ENCODE measurements around the gene ANKRD9. TPM values are rescaled to one million over a fixed set of nuclear protein-coding genes. Genes with fewer than 3 reads are reported as not detected.

The ANKRD9 gene
- total RNA-seq, 4 donors from 2014 or later = 3.6 to 26.8 (median 6.9) TPM

DNA sequence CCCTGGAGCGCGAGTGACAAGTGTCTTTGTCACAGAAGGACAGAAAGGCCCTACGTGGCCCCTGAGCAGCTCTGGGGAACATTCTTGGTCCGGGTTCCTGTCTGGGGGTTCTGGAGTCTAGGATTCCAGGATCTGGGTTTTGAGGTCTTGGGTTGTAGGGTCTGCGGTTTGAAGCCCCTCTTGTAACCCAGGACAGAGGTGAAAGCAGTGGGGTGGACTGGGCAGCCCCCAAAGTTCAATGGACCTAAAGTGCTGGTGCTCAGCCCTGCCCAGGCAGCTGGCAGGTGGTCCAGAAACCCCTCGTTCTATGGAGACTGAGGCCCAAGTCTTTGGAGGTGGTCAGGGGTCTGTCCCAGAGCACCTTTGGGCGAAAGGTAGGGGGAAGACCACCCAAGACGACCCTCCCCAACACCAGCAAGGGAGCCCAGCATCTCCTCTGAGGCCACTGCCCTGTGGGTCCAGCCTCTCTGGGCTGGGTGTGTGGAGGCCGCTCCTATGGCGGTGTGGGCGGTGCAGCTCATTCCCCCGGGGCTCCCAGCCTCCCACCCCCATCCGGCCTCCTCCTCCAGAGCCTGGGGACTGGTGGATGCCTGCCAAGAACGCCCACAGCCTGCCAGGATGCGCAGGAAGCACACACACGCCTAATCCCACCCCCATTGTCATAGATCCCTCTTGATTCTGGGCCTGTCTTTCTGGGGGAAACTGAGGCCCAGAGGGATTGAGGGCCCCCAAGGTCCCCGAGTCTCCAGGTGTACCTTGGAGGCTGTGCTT is 30.2 kb upstream of the ANKRD9 start:
- TF ChIP-seq, protein P1, sequence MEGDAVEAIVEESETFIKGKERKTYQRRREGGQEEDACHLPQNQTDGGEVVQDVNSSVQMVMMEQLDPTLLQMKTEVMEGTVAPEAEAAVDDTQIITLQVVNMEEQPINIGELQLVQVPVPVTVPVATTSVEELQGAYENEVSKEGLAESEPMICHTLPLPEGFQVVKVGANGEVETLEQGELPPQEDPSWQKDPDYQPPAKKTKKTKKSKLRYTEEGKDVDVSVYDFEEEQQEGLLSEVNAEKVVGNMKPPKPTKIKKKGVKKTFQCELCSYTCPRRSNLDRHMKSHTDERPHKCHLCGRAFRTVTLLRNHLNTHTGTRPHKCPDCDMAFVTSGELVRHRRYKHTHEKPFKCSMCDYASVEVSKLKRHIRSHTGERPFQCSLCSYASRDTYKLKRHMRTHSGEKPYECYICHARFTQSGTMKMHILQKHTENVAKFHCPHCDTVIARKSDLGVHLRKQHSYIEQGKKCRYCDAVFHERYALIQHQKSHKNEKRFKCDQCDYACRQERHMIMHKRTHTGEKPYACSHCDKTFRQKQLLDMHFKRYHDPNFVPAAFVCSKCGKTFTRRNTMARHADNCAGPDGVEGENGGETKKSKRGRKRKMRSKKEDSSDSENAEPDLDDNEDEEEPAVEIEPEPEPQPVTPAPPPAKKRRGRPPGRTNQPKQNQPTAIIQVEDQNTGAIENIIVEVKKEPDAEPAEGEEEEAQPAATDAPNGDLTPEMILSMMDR (IDR thresholded peaks at IDR 0.05; ENCODE audit: low read depth) = no peak

DNA sequence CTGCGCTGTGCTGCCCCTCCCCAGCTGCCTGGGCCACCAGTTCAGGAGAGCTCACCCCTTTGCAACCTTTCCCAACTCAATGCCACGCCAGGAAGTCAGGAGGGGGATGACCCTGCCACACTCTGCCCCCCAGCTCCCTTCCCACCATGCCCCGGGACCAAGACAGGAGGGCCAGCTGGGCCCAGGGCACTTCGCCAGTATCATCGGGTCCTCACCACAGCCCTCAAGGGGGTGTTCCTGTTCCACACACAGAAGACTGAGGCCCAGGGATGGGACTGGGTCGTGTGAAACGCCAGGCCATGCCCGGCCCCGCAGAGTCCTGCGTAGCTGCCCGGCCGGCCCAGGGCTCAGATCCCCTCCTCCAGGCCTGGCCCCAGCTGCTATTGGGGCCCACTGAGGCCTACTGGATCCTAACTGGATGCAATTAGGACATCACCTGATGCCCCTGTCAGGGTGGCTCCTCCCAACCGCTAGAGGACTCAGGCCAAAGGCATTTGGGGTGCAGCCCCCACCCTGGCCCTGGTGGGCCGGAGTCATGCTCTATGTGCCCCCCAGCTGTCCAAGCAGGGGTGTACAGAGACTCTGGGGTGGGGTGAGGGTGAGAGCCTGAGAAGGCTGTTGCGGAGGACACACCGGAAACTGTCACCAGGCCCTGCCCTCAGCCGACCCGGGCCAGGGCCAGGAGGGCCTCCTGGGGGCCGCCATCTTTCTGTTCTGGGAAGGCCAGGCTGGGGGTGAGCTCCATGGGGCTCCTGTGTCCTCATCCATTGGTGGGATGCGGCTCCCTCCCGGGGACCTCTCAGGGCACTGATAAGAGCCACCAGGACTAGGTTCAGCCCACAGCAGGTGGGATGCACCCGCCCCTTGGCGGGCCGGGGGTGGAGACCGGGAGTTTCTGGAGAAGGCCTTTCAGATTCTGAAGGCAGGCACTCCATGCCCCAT is 29.3 kb upstream of the ANKRD9 start:
- TF ChIP-seq, protein P1 (IDR thresholded peaks at IDR 0.05; ENCODE audit: low read depth) = no peak

DNA sequence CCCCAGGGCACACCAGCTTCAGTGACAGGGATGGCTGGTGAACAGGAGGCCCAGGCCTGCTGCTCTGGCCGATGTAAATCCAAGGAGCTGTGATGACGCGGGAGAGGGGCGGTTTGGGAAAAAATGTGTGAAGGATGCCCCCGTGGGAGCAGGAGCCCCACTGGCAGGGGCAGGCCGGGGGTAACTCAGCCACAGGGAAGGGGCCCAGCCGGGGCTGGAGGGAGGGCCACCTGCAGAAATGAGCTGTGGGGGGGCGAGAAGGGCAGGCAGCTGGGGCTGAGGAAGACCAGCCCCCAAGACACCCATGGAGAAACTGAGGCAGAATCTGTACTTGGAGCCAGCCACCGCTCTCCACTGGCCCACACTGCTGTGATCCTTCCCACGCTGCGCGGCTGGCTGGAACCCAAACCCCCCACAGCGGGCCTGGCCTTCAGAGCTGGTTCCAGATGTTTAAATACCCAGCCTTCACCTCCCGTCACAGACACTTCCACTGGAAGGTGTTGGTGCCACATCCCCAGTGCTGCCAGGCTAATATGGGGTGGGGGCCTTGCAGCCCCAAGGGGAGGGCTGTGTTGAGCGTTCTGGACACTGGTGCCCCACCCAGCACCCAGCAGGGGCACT is 28.5 kb upstream of the ANKRD9 start:
- TF ChIP-seq, protein P1 (IDR thresholded peaks at IDR 0.05; ENCODE audit: low read depth) = no peak

DNA sequence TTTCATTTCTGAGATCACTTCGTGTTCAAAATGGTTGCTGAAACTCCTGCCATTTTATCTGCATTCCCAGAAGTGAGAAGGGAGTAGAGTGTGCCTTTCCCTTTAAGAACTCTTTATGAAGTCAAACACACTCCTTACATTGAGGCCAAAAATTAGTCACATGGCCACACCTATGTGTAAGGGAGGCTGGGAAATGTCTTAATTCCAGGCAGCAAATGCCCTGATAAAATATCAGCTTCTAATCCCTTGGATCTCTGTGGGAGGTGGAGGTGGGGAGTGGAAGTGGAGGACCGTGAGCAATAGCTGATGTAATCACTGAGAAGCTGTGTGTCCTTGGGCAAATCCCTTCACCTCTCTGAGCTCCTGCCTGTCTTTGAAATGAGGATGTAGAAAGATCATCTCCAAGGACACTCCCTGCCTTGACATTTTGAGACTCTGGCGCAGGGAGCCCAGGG is 22.7 kb upstream of the ANKRD9 start:
- TF ChIP-seq, protein P1 (IDR thresholded peaks at IDR 0.05; ENCODE audit: low read depth) = no peak

DNA sequence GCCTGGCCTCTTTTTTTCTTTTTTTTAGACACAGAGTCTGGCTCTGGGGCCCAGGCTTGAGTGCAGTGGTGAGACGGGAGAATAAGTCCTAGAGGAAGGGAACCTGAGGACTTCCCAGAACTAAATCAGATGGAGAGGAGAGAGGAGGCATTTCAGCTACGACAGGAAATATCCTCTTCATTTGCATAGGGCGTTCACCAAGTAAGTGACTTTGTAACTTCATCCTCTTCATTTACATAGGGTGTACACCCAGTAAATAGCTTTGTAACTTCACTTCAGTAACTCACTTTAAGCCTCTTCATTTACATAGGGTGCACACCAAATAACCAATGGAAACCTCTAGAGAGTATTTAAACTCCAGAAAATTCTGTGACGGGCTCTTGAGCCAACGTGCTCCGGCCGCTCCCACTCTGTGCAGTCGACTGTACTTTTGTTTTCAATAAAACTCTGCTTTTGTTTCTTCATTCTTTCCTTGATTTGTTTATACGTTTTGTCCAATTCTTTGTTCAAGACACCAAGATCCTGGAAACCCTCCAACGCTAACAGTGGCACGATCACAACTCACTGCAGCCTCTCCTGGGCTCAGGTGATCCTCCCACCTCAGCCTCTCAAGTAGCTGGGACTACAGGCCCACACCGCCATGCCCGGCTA is 21.4 kb upstream of the ANKRD9 start:
- TF ChIP-seq, protein P1 (IDR thresholded peaks at IDR 0.05; ENCODE audit: low read depth) = no peak

DNA sequence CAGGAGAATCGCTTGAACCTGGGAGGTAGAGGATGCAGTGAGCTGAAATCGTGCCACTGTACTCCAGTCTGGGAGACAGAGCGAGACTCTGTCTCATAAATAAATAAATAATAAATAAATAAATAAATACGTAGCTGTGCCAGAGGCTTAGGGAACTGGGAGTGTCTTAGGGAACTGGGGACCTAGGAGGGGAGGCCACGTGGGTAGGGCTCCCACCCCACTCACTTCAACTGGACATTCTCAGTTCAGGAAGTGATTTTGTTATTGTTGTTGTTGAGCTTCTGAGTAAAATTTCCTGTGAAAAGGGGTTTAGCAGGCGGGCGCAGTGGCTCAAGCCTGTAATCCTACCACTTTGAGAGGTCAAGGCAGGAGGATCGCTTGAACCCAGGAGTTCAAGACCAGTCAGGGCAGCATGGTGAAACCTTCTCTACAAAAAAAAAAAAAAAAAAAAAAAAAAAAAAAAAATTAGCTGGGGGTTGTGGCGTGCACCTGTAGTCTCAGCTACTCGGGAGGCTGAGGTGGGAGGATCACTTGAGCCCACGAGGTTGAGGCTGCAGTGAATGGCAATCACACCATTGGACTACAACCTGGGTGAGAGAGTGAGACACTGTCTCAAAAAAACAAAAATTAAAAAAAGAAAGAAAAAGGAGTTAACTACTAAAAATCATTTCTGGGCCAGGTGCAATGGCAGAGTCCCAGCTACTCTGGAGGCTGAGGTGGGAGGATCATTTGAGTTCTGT is 19.0 kb upstream of the ANKRD9 start:
- TF ChIP-seq, protein P1 (IDR thresholded peaks at IDR 0.05; ENCODE audit: low read depth) = no peak
